SU-DHL-6 (cell line): ENCODE data around the gene PLK5.
"Not testable (repeated sequence)": the region's sequence is repeated elsewhere in the genome, so short reads cannot be mapped to it uniquely, and the experiment has no call there.

Source experiments
- H2AFZ ChIP-seq: fragments of 200-600 bp; sonication (generic); 2 replicates; pipeline ENCODE4 v1.6.1; 2014; ENCODE audit warnings: low read depth, mild to moderate bottlenecking, moderate library complexity, mixed read lengths, antibody characterized with exemption, low read length; ENCODE audit not compliant: severe bottlenecking
- H3F3A ChIP-seq: fragments of 200-600 bp; shearing (Covaris generic); 2 replicates; pipeline ENCODE4 v1.6.0; 2016; ENCODE audit warnings: antibody characterized with exemption, mild to moderate bottlenecking; ENCODE audit not compliant: insufficient read depth
- H3K27ac ChIP-seq: fragments of 200-600 bp; sonication (generic); 2 replicates; pipeline ENCODE4 v1.5.1; 2016; ENCODE audit warnings: low read depth, mild to moderate bottlenecking, low read length, moderate library complexity, mixed read lengths
- H3K27me3 ChIP-seq: fragments of 200-600 bp; sonication (generic), shearing (Covaris generic); 2 replicates; pipeline ENCODE4 v1.6.0; 2014; ENCODE audit warnings: mild to moderate bottlenecking, low read length
- H3K36me3 ChIP-seq: fragments of 200-600 bp; sonication (generic); 2 replicates; pipeline ENCODE4 v1.6.1; 2014; ENCODE audit warnings: mild to moderate bottlenecking, low read length, mixed read lengths
- H3K4me2 ChIP-seq: fragments of 300-600, 200-600 bp; shearing (Covaris generic), sonication (generic); 2 replicates; pipeline ENCODE4 v1.6.0; 2014; ENCODE audit warnings: low read length, low read depth, mild to moderate bottlenecking; ENCODE audit not compliant: poor library complexity, severe bottlenecking
- H3K4me3 ChIP-seq: fragments of 200-600 bp; sonication (generic); 2 replicates; pipeline ENCODE4 v1.5.1; 2014; ENCODE audit warnings: antibody characterized with exemption, low read length, mild to moderate bottlenecking, mixed read lengths; ENCODE audit not compliant: insufficient read depth, poor library complexity, severe bottlenecking
- H3K79me2 ChIP-seq: fragments of 200-600 bp; sonication (generic); 2 replicates; pipeline ENCODE4 v1.6.1; 2014; ENCODE audit warnings: mild to moderate bottlenecking, low read length, moderate library complexity; ENCODE audit not compliant: insufficient read depth
- H3K9ac ChIP-seq: fragments of 200-600 bp; sonication (generic); 2 replicates; pipeline ENCODE4 v1.7.0; 2014; ENCODE audit warnings: mild to moderate bottlenecking, low read length
- H3K9me2 ChIP-seq: fragments of 200-600 bp; sonication (generic); replicated peaks from 2 replicates; pipeline ENCODE4 v1.6.1; 2014; ENCODE audit warnings: low read length; ENCODE audit not compliant: insufficient read depth
- H3K9me3 ChIP-seq: fragments of 200-600 bp; sonication (generic); 2 replicates; pipeline ENCODE4 v1.6.1; 2014; ENCODE audit warnings: low read length, mixed read lengths; ENCODE audit not compliant: insufficient read depth
- H4K20me1 ChIP-seq: fragments of 200-600 bp; sonication (generic); 2 replicates; pipeline ENCODE4 v1.6.1; 2014; ENCODE audit warnings: low read depth, mild to moderate bottlenecking, antibody characterized with exemption, low read length, moderate library complexity, mixed read lengths
- EZH2phosphoT487 ChIP-seq: fragments of 200-600 bp; sonication (generic), shearing (Covaris generic); conservative IDR thresholded peaks from 2 replicates; pipeline ENCODE4 v1.6.1; 2018; ENCODE audit warnings: mild to moderate bottlenecking, antibody characterized with exemption, low read length, moderate library complexity, mixed read lengths
- TF ChIP-seq, protein P1 (sequence below): fragments of 200-600 bp; sonication (generic); IDR thresholded peaks from one replicate; pipeline ENCODE4 v1.5.1; 2017; ENCODE audit warnings: antibody characterized with exemption, mild to moderate bottlenecking, low read length, moderate library complexity; ENCODE audit not compliant: insufficient read depth, poor library complexity, severe bottlenecking

The PLK5 gene, protein sequence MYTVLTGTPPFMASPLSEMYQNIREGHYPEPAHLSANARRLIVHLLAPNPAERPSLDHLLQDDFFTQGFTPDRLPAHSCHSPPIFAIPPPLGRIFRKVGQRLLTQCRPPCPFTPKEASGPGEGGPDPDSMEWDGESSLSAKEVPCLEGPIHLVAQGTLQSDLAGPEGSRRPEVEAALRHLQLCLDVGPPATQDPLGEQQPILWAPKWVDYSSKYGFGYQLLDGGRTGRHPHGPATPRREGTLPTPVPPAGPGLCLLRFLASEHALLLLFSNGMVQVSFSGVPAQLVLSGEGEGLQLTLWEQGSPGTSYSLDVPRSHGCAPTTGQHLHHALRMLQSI

DNA sequence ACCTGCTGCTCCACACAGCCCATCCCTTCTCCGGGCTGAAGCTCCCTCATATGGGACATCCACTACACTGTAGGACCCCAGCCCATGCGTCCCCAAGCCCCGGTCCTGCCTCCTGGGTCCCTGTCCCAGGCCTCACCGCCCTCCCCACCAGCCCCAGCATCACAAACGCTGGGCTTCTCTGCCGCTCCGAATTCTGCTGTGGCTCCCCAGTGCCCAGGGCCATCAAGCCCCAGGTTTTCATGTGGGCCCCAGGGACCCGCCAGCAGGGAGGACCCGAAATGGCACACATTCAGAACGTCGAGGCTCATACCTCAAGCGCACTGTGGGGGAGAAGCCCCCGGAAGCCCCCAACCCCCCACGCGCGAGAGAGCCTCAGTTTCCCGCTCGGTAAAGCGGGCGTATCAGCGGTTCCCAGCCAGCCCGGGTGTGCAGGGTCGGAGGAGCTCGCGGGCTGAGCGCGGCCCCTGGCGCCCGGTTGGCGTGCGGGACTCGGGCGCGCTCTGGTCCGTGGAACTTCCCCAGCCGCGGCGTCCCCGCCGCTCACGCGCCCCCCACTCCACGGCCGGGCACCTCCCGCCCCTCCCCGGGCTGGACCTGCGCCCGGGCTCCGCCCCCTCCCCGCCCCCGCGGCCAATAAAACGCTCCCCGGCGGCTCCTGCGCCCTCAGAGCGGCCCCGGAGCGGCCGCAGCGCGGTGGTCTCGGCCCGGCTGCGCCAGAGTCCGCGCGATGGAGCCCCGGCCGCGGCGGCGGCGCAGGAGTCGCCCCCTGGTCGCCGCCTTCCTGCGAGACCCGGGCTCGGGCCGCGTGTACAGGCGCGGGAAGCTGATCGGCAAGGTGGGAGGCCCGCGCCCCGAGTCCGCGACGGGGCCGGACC is at the start of gene PLK5:
Gene PLK5 (plus strand): TSS at position 666 of the 875 bp plus-strand sequence. CDS start 2,920 bp downstream, outside the sequence.
- Histone ChIP-seq H3K79me2 (no peaks in the 10 kb centered on the region), H2AFZ (no peak within 1 kb of the TSS), H3K27me3 (no peaks in the 10 kb centered on the region), H4K20me1 (no peaks in the 10 kb centered on the region), H3F3A (no peaks in the 10 kb centered on the region), H3K9me2 (no peaks in the 10 kb centered on the region), H3K4me2 (no peak within 1 kb of the TSS), H3K27ac (no peak within 1 kb of the TSS), H3K9me3 (no peaks in the 10 kb centered on the region), H3K36me3 (no peaks in the 10 kb centered on the region), H3K4me3 (no peak within 1 kb of the TSS), H3K9ac (no peak within 1 kb of the TSS)
- TF ChIP-seq, protein P1, sequence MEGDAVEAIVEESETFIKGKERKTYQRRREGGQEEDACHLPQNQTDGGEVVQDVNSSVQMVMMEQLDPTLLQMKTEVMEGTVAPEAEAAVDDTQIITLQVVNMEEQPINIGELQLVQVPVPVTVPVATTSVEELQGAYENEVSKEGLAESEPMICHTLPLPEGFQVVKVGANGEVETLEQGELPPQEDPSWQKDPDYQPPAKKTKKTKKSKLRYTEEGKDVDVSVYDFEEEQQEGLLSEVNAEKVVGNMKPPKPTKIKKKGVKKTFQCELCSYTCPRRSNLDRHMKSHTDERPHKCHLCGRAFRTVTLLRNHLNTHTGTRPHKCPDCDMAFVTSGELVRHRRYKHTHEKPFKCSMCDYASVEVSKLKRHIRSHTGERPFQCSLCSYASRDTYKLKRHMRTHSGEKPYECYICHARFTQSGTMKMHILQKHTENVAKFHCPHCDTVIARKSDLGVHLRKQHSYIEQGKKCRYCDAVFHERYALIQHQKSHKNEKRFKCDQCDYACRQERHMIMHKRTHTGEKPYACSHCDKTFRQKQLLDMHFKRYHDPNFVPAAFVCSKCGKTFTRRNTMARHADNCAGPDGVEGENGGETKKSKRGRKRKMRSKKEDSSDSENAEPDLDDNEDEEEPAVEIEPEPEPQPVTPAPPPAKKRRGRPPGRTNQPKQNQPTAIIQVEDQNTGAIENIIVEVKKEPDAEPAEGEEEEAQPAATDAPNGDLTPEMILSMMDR = no peak
- TF ChIP-seq EZH2phosphoT487 = no peak

DNA sequence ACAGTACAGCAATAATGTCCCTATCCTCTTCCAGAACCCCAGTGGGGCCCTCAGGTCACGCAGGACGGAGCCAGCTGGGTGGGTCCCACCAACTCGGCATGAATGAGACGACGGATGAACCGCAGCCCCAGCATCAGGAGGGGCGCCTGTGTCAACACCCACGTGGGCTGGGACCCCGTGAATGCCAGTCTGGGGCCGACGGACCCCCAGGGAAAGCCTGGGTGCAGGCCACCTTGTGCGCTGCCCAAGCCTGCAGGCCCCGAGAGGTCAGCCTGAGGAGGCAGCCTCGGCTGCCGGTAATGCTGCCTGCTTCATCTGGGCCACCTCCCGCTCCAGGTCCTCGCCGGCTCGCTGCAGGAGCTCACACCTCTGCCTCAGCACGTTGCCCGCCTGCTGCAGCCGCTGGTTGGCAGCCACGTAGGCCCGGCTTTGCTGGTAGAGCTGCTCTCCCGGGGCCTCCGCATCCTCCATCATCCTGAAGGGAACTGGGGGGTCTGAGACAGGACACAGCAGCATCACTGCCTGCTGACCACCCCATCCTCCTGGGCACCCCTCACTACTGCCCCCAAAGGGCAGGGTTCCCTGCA is 49.0 kb upstream of the PLK5 start:
- H2AFZ ChIP-seq = no peak overlapping the region
- no peaks in the 10 kb centered on the region for H3K36me3 ChIP-seq
- no peak overlapping the region for H3K27ac ChIP-seq
- H3K9me2 ChIP-seq = no peaks in the 10 kb centered on the region
- no peak overlapping the region for H3K4me3 ChIP-seq
- H3K79me2 ChIP-seq = peaks cover 20% of the 10 kb centered on the region
- H3K4me2 ChIP-seq = no peak overlapping the region
- H3K27me3 ChIP-seq = no peaks in the 10 kb centered on the region
- no peaks in the 10 kb centered on the region for H3F3A ChIP-seq
- H4K20me1 ChIP-seq = peaks cover 3% of the 10 kb centered on the region; the same call in 1 of the 2 replicates
- TF ChIP-seq EZH2phosphoT487 = no peak
- TF ChIP-seq, protein P1 = no peak
- H3K9ac ChIP-seq = no peak overlapping the region
- H3K9me3 ChIP-seq = no peaks in the 10 kb centered on the region

DNA sequence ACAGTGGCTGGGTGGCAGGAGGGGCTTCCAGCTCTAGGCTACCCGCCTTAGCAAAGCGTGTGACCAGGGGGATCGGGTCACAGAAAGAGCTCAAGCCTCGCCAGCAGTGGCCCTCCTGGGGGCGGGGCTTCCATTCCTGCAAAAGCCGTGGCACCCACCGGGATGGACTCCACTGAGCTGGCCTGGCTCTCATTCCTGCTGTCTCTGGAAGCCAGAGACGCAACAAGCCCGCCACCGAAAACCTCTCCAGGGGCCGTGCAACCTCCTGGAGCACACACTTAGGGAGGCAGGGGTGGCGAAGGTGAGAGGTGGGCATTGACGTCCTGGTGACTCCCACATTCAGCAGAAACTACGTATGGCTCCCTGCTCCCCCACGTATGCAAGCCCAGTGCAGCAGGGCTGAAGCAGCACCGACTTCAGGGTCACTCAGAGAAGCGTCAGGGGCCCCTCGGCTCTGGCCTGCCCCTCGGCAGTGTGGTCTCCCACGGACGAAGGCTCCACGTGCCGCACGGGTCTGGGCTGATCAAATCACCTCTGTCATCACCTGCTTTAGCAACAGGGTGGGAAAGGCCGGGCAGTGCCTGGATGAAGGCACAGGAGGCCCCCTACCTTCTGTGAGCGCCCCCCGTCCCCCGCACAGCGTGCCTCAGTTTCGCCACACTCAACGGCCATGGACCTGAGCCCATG is 48.0 kb upstream of the PLK5 start:
- no peak for TF ChIP-seq EZH2phosphoT487
- TF ChIP-seq, protein P1 = no peak
- Histone ChIP-seq H3K27me3 (no peaks in the 10 kb centered on the region), H3K9ac (no peak overlapping the region), H3K36me3 (no peaks in the 10 kb centered on the region), H2AFZ (no peak overlapping the region), H3K9me3 (no peaks in the 10 kb centered on the region), H3K4me3 (no peak overlapping the region), H4K20me1 (peaks cover 3% of the 10 kb centered on the region; the same call in 1 of the 2 replicates), H3K27ac (no peak overlapping the region), H3F3A (peaks cover 7% of the 10 kb centered on the region; the same call in 1 of the 2 replicates), H3K4me2 (no peak overlapping the region), H3K79me2 (peaks cover 20% of the 10 kb centered on the region), H3K9me2 (no peaks in the 10 kb centered on the region)

DNA sequence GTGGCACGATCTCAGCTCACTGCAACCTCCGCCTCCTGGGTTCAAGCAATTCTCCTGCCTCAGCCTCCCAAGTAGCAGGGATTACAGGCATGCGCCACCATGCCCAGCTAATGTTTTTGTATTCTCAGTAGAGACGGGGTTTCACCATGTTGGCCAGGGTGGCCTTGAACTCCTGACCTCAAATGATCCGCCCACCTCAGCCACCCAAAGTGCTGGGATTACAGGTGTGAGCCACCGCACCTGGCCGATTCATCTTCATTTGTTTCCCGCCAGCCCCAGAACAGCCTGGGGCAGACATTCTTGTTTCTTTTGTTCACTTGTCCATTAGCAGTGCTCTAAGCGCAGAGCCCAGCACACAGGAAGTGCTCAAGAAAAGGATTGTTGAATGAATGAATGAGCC is 46.8 kb upstream of the PLK5 start:
- not testable (repeated sequence) for H3K9me2 ChIP-seq, H3K9me3 ChIP-seq, H4K20me1 ChIP-seq, H3K36me3 ChIP-seq, H3F3A ChIP-seq, H3K9ac ChIP-seq, H2AFZ ChIP-seq, H3K4me2 ChIP-seq, H3K4me3 ChIP-seq, H3K27me3 ChIP-seq, H3K27ac ChIP-seq
- peaks cover 20% of the 10 kb centered on the region for H3K79me2 ChIP-seq
